Measurements from ENCODE around the gene GHRHR. TPM values are rescaled to one million over a fixed set of nuclear protein-coding genes. Genes with fewer than 3 reads are reported as not detected.
A peak's percentile ranks its signal among the peaks of the same experiment; 100 is the strongest.

The GHRHR gene
- total and polyA plus RNA-seq, 7 donors: 0.03 to 0.16 TPM; not detected in 5

DNA sequence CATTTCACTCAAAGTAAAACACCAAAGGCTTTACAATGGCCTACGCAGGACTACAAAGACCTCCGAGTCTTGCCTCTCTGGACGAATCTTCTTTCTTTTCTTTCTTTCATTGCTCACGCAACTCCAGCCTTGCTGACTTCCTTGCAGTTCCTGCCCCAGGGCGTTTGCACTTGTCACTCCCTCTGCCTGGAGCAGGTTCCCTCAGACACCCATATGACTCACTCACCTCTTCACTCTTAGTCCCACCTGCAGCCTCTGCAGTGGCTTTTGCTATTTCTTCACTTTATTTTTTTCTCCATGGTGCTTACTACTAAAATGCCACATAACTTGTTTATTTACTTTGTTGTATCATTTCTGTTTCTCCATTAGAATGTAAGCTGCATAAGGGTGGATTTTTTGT is 33.1 kb downstream of the GHRHR start:
- no peak overlapping the region for H3K4me3 ChIP-seq
- H3K36me3 ChIP-seq (ENCODE audit: insufficient read depth in 1 of 2, low read depth in 1 of 2): no peaks in the 10 kb centered on the region
- peaks cover 0 to 2% (median 0%) of the 10 kb centered on the region in 3 donors for H3K27me3 ChIP-seq (ENCODE audit: insufficient read depth in 3 of 3, low read length in 2 of 3)
- ATAC-seq (no peak), DNase-seq (no peak)
- no peaks in the 10 kb centered on the region for H3K9me3 ChIP-seq
- intact Hi-C loops (cut with DNase I): no loop called here
- H3K4me1 ChIP-seq: no peaks in the 10 kb centered on the region
- TF ChIP-seq, protein P1, sequence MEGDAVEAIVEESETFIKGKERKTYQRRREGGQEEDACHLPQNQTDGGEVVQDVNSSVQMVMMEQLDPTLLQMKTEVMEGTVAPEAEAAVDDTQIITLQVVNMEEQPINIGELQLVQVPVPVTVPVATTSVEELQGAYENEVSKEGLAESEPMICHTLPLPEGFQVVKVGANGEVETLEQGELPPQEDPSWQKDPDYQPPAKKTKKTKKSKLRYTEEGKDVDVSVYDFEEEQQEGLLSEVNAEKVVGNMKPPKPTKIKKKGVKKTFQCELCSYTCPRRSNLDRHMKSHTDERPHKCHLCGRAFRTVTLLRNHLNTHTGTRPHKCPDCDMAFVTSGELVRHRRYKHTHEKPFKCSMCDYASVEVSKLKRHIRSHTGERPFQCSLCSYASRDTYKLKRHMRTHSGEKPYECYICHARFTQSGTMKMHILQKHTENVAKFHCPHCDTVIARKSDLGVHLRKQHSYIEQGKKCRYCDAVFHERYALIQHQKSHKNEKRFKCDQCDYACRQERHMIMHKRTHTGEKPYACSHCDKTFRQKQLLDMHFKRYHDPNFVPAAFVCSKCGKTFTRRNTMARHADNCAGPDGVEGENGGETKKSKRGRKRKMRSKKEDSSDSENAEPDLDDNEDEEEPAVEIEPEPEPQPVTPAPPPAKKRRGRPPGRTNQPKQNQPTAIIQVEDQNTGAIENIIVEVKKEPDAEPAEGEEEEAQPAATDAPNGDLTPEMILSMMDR (IDR thresholded peaks at IDR 0.05): no peak
- H3K27ac ChIP-seq: no peak overlapping the region
- WGBS, 3 donors: 88 to 99% (median 93%) methylated on average over 5 of the region's 5 CpGs

DNA sequence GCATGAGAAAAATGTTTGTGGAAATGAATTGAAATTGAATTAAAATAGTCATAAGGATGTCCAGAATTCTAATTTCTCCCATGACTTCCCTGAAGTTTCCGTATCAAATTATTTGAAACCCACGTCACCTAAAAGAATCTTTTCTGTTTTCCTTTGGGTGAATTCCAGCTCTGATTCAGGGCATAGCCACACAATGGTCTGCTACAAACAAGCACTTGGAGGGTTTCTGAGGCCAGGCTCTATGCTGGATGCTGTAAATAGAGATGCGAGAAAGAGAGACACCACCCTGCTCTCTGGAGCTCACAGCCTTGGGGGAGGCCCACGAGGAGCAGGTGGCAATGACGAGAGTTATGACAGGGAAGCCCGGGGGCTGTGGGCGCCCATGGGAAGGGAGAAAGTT is 33.6 kb downstream of the GHRHR start:
- H3K27ac ChIP-seq: no peak overlapping the region
- TF ChIP-seq, protein P1 (IDR thresholded peaks at IDR 0.05): no peak
- H3K36me3 ChIP-seq (ENCODE audit: insufficient read depth in 1 of 2, low read depth in 1 of 2): no peaks in the 10 kb centered on the region
- no peak overlapping the region for H3K4me3 ChIP-seq
- DNase-seq: no peak
- no peaks in the 10 kb centered on the region for H3K9me3 ChIP-seq
- peaks cover 0 to 2% (median 0%) of the 10 kb centered on the region in 3 donors for H3K27me3 ChIP-seq (ENCODE audit: insufficient read depth in 3 of 3, low read length in 2 of 3)
- 54 to 64% (median 55%) methylated on average over 7 of the region's 7 CpGs for WGBS, 3 donors
- ATAC-seq: no peak
- intact Hi-C loops (cut with DNase I): no loop called here
- no peaks in the 10 kb centered on the region for H3K4me1 ChIP-seq

DNA sequence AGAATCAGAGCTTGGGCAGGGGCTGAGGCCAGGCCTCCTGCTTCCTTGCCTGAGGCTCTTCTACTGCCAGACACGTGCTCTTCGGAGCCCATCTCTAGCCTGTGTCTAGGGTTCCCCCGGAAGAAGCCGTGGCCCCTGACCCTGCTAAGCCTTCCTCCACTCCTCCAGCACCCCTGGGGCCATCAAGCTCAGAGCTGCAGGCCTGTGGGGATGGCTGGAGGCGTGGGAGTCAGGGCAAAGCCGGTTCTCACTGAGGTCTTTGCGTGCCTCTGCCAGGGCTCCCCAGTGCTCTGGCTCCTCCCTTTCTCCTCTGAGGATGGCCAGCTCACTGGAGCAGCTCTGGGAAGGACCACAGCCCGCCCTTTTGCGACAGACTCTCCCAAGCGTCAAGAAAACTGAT is 34.4 kb downstream of the GHRHR start:
- no peaks in the 10 kb centered on the region for H3K4me1 ChIP-seq
- intact Hi-C loops (cut with DNase I): no loop called here
- H3K27me3 ChIP-seq (ENCODE audit: insufficient read depth in 3 of 3, low read length in 2 of 3): peaks cover 0 to 2% (median 0%) of the 10 kb centered on the region in 3 donors
- TF ChIP-seq, protein P1 (IDR thresholded peaks at IDR 0.05): no peak
- H3K27ac ChIP-seq: no peak overlapping the region
- no peak for ATAC-seq
- H3K4me3 ChIP-seq: no peak overlapping the region
- WGBS, 3 donors: 79 to 86% (median 81%) methylated on average over 10 of the region's 10 CpGs
- no peaks in the 10 kb centered on the region for H3K36me3 ChIP-seq (ENCODE audit: insufficient read depth in 1 of 2, low read depth in 1 of 2)
- H3K9me3 ChIP-seq: no peaks in the 10 kb centered on the region
- DNase-seq: peak in 1 of 2 donors; percentile 57

DNA sequence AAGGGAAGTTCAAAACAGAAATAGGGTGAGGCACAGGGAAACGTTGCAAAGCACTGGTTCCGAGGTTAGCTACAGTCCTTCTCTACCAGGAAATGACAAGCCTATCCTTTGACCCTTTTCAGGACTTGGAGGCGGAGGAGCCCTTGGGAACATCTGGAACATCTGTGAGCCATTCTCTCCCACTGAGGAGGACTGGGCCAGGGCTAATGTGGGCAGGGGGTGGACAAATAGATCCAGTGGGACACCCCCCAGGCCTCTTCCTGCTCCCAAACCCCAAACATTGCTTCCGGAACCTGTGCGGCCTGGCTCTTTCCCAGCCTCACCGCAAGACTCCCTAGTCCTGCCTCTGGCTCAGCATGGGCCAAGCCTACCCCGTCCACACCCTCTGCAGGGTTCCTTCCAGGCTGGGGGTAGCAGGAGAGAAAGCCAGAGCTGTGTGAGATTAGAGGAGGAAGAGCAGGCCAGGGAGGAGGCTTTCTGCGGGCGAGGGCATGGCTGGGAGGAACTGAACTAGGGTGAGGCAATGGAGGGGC is 36.5 kb downstream of the GHRHR start:
- 73 to 81% (median 77%) methylated on average over 9 of the region's 9 CpGs for WGBS, 3 donors
- no peaks in the 10 kb centered on the region for H3K4me1 ChIP-seq
- DNase-seq (no peak), ATAC-seq (peak in 1 of 4 donors; percentile 51)
- peaks cover 0 to under 1% (median 0%) of the 10 kb centered on the region in 3 donors for H3K27me3 ChIP-seq (ENCODE audit: insufficient read depth in 3 of 3, low read length in 2 of 3)
- peak overlapping the region; percentile 23 for H3K27ac ChIP-seq
- no peaks in the 10 kb centered on the region for H3K36me3 ChIP-seq (ENCODE audit: insufficient read depth in 1 of 2, low read depth in 1 of 2)
- no peaks in the 10 kb centered on the region for H3K9me3 ChIP-seq
- intact Hi-C loops (cut with DNase I): no loop called here
- TF ChIP-seq, protein P1 (IDR thresholded peaks at IDR 0.05): no peak
- no peak overlapping the region for H3K4me3 ChIP-seq

DNA sequence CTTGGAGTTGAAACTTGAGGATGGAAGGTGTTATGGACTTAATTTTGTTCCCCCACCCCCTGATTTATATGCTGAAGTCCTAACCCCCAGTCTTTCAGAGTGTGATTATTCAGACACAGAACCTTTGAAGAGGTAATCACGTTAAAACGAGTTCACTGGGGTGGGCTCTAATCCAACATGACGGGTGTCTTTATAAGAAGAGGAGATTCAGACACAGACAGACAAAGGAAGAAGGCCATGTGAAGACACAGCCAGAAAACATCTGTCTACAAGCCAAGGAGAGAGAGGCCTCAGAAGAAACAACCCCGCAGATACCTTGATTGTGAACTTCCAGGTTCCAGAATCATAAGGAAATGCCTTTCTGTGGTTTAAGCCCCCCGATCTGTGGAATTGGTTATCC is 37.0 kb downstream of the GHRHR start:
- intact Hi-C loops (cut with DNase I): no loop called here
- H3K36me3 ChIP-seq (ENCODE audit: insufficient read depth in 1 of 2, low read depth in 1 of 2): no peaks in the 10 kb centered on the region
- H3K4me1 ChIP-seq: no peaks in the 10 kb centered on the region
- DNase-seq: no peak
- H3K27ac ChIP-seq: no peak overlapping the region
- TF ChIP-seq, protein P1 (IDR thresholded peaks at IDR 0.05): no peak
- no peak for ATAC-seq
- no peaks in the 10 kb centered on the region for H3K9me3 ChIP-seq
- no peak overlapping the region for H3K4me3 ChIP-seq
- H3K27me3 ChIP-seq (ENCODE audit: insufficient read depth in 3 of 3, low read length in 2 of 3): no peaks in the 10 kb centered on the region
- 73 to 79% (median 76%) methylated on average over 5 of the region's 5 CpGs for WGBS, 3 donors
